AG04450 (cell line): Measurements from ENCODE around the gene EIF2B5. TPM values are rescaled to one million over a fixed set of nuclear protein-coding genes. Genes with fewer than 3 reads are reported as not detected.
A peak's percentile ranks its signal among the peaks of the same experiment; 100 is the strongest.

ENCODE experiments used
- CTCF ChIA-PET: fragments of 300-600, 350-600 bp; formaldehyde crosslinking; extraction: SDS; loops from one replicate; lab custom pipeline; 2022; ENCODE audit warnings: antibody characterized with exemption, inconsistent platforms; lab: Charles Lee
- POLR2A ChIA-PET: fragments of 350-600 bp; formaldehyde crosslinking; extraction: SDS; loops from one replicate; lab custom pipeline; 2021; ENCODE audit warnings: antibody characterized with exemption, inconsistent platforms; lab: Yijun Ruan, JAX
- DNase-seq: peaks from one replicate; pipeline ENCODE4 v3.0.0-alpha.2; 2011; ENCODE audit warnings: low read depth, low spot score
- H3K27ac ChIP-seq: one replicate; pipeline ENCODE4 v1.5.1; 2012; ENCODE audit warnings: low read depth, low read length, control low read depth
- H3K27me3 ChIP-seq: one replicate; pipeline ENCODE4 v1.6.0; 2012; ENCODE audit warnings: low read length; ENCODE audit not compliant: control insufficient read depth, insufficient read depth
- H3K4me3 ChIP-seq: 2 replicates; pipeline ENCODE4 v1.5.1; 2011; ENCODE audit warnings: mild to moderate bottlenecking, low read depth, low read length, control low read depth
- H3K9me3 ChIP-seq: 2 replicates; pipeline ENCODE4 v1.5.1; 2012; ENCODE audit warnings: low read length; ENCODE audit not compliant: control insufficient read depth, insufficient read depth
- CTCF ChIP-seq: IDR thresholded peaks from 2 replicates; pipeline ENCODE4 v1.5.1; 2011; ENCODE audit warnings: low read depth, low read length, control low read depth, inconsistent platforms
- polyA plus RNA-seq: library from polyadenylated mRNA; depleted of rRNA; stranded (reverse); fragments of >200 nt; gene quantifications from 2 replicates; pipeline ENCODE4 v1.2.3, GENCODE V29; 2011

The EIF2B5 gene
- polyA plus RNA-seq, 1 experiment, result 29.8 TPM

- Histone ChIP-seq H3K27ac (peak overlapping the region; percentile 69), H3K4me3 (peak overlapping the region; percentile 98), H3K27me3 (no peaks in the 10 kb centered on the region), H3K9me3 (no peaks in the 10 kb centered on the region; the same call in 1 of the 2 replicates)
- DNase-seq, result no peak
- ChIA-PET CTCF (interaction anchor here (1.0 to 2.4 kb wide), 4 partner anchors 16 to 293 kb away, joined by 3 to 6 read pairs (median 4); partner anchors contain the start of genes EEF1AKMT4 and PARL), POLR2A (interaction anchor here (0.5 to 1.7 kb wide), 6 partner anchors 9 to 122 kb away, joined by 3 to 28 read pairs (median 4); partner anchors contain the start of genes ABCF3 and EIF2B5)
- TF ChIP-seq CTCF, result no peak
Observed at GRCh38 chr3:184177331-184177731, 42.2 kb downstream of the EIF2B5 start.

- ChIA-PET CTCF (interaction anchor here (1.2 to 2.4 kb wide), 2 partner anchors 282 to 294 kb away, joined by 4 to 6 read pairs; partner anchors contain the start of gene PARL), POLR2A (interaction anchor here (1.6 to 1.7 kb wide), 2 partner anchors 8 to 21 kb away, joined by 5 to 28 read pairs; partner anchors contain the start of gene ABCF3)
- Histone ChIP-seq H3K9me3 (no peaks in the 10 kb centered on the region; the same call in 1 of the 2 replicates), H3K27me3 (no peaks in the 10 kb centered on the region), H3K27ac (peak overlapping the region; percentile 69), H3K4me3 (peak overlapping the region; percentile 98)
- no peak for TF ChIP-seq CTCF
- DNase-seq, result no peak
Observed at GRCh38 chr3:184177767-184178306, 42.7 kb downstream of the EIF2B5 start.

DNA sequence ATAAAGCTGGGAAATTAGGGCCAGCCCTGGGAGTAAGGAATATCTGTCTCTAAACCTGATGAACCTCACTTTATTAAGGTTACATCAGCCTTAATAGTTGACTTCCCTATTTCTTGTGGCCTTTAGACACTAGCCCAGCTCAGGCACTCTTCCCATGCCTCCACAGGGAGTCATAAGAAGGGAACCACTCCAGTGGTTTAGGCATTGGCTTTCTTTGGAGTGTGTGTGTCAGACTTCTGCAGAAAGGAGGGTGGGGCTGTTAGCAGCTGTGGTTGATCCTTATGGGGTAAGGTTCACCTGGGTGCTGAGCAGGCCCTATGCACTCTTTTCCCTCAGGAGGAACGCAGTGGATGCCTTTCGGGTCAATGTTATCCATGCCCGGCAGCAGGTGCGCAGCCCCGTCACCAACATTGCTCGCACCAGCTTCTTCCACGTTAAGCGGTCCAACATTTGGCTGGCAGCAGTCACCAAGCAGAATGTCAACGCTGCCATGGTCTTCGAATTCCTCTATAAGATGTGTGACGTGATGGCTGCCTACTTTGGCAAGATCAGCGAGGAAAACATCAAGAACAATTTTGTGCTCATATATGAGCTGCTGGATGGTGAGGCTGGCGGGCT is 43.5 kb downstream of the EIF2B5 start:
- no peak for TF ChIP-seq CTCF
- ChIA-PET CTCF (interaction anchor here (1.2 to 2.4 kb wide), 2 partner anchors 71 to 294 kb away, joined by 6 read pairs; partner anchors contain the start of gene PARL), POLR2A (no interaction called here)
- H3K27me3 ChIP-seq, result no peaks in the 10 kb centered on the region
- peak overlapping the region; percentile 1 for H3K27ac ChIP-seq
- H3K9me3 ChIP-seq, result no peaks in the 10 kb centered on the region; the same call in 1 of the 2 replicates
- DNase-seq, result no peak
- H3K4me3 ChIP-seq, result no peak overlapping the region

- CTCF ChIA-PET, result interaction anchor here (0.9 to 1.2 kb wide), 3 partner anchors 70 to 285 kb away, joined by 3 to 7 read pairs (median 6); no protein-coding TSS in a partner anchor
- DNase-seq, result no peak
- Histone ChIP-seq H3K4me3 (no peak overlapping the region), H3K27me3 (no peaks in the 10 kb centered on the region), H3K27ac (peak overlapping the region; percentile 31), H3K9me3 (no peaks in the 10 kb centered on the region; the same call in 1 of the 2 replicates)
- no peak for TF ChIP-seq CTCF
- POLR2A ChIA-PET, result interaction anchor here (0.6 kb wide), 2 partner anchors 24 to 104 kb away, joined by 4 to 5 read pairs; no protein-coding TSS in a partner anchor
Observed at GRCh38 chr3:184180165-184180564, 45.0 kb downstream of the EIF2B5 start.
